OCI-LY3 (cell line): ENCODE measurements around the gene HBP1.

ENCODE experiments used
- EZH2phosphoT487 ChIP-seq: fragments of 200-600 bp; shearing (Covaris generic); IDR thresholded peaks from 2 replicates; pipeline ENCODE4 v1.6.1; 2018; ENCODE audit warnings: antibody characterized with exemption, mixed run types, low read depth
- TF ChIP-seq, protein P1 (sequence below): fragments of 200-600, 300-600 bp; sonication (generic); IDR thresholded peaks from 2 replicates; pipeline ENCODE4 v1.5.1; 2014; ENCODE audit warnings: antibody characterized with exemption, low read length, low read depth

DNA sequence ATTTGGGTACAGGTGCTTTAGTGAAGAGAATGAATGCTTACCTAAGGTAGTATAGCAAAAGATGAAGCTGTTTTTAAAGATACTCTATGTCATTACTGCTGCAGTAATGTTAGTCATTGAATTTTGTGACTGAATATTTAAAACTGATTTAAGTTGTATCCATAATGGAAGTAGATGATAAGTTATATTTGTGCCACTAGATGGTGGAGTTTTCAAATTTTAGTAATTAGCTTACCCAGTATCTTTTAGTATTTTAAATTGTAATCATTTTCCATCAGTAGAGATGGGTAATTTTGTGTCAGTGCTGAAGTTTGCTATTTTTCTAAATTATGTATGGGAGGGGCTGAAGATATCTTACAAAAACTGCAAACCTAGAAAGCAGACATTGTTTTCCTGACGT lies 25.2 kb downstream of the HBP1 start:
- TF ChIP-seq, protein P1, sequence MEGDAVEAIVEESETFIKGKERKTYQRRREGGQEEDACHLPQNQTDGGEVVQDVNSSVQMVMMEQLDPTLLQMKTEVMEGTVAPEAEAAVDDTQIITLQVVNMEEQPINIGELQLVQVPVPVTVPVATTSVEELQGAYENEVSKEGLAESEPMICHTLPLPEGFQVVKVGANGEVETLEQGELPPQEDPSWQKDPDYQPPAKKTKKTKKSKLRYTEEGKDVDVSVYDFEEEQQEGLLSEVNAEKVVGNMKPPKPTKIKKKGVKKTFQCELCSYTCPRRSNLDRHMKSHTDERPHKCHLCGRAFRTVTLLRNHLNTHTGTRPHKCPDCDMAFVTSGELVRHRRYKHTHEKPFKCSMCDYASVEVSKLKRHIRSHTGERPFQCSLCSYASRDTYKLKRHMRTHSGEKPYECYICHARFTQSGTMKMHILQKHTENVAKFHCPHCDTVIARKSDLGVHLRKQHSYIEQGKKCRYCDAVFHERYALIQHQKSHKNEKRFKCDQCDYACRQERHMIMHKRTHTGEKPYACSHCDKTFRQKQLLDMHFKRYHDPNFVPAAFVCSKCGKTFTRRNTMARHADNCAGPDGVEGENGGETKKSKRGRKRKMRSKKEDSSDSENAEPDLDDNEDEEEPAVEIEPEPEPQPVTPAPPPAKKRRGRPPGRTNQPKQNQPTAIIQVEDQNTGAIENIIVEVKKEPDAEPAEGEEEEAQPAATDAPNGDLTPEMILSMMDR: no peak
- no peak for TF ChIP-seq EZH2phosphoT487
